Measurements from ENCODE around the gene SIX3.

- no peak for TF ChIP-seq CTCF (conservative IDR thresholded peaks at IDR 0.05 in 1 of 2, IDR thresholded peaks at IDR 0.05 in 1 of 2; ENCODE audit: extremely low read depth in 1 of 2, insufficient read depth in 1 of 2, low read depth in 1 of 2, low read length in 2 of 2)
- no peak for TF ChIP-seq EZH2 (IDR thresholded peaks at IDR 0.05; ENCODE audit: borderline replicate concordance, low read length)
These were observed 39.5 kb downstream of the SIX3 start for GRCh38 chr2:44980751-44981713.

Measured in mammary epithelial cell (primary cell).